Breast epithelium (tissue), 3 donors: ENCODE measurements around the gene ARSA.

Experiments used
- POLR2A ChIP-seq: fragments of 450-650 bp; IDR thresholded peaks from one replicate; pipeline ENCODE4 v1.6.1; 2016; ENCODE audit warnings: antibody characterized with exemption, mild to moderate bottlenecking, moderate library complexity
- POLR2AphosphoS5 ChIP-seq, 3 donors: sonication (generic); formaldehyde crosslinking; IDR thresholded peaks; one replicate each; pipeline ENCODE4 v1.6.1; 2017; ENCODE audit warnings: antibody characterized with exemption in 3 of 3
- TF ChIP-seq, protein P1 (sequence below), 3 donors: fragments of 450-650 bp; IDR thresholded peaks; one replicate each; pipeline ENCODE4 v1.5.1; 2016 to 2017; ENCODE audit warnings: antibody characterized with exemption in 3 of 3, mild to moderate bottlenecking in 3 of 3, moderate library complexity in 3 of 3

DNA sequence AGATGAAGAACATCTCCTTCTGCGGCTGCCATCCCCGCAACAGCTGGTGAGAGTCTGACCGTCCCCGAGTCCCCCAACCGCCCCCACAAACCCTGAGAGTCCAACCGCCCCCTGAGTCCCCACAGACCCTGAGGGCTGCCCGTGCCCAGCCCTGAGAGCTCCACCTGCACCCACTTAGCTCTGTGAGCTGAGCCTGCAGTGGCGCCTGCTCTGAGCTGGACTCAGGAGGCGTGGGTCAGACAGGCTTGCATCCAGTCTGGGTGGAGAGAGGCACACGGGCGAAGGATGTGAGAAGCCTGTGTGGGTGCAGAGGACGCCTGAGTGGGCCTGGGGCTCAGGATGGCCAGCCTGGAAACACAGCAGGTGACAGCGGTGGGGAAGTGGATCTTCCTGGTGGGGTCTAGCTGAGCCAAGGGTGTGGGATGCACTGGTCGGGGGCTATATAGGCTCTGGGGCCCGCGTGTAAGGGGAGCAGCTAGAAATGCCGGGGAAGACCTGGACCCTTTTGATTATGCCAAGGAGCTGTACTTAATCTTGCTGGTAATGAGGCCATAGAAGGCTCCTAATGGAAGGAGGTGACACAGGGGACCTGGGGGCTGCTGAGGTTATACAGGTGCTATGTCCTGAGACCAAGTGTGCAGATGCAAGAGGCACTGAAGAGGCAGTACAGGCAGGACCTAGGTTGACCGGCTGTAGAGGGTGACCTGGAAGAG lies 20.9 kb downstream of the ARSA start:
- TF ChIP-seq POLR2AphosphoS5 (IDR thresholded peaks at IDR 0.05) (no peak), POLR2A (no peak)
- TF ChIP-seq, protein P1, sequence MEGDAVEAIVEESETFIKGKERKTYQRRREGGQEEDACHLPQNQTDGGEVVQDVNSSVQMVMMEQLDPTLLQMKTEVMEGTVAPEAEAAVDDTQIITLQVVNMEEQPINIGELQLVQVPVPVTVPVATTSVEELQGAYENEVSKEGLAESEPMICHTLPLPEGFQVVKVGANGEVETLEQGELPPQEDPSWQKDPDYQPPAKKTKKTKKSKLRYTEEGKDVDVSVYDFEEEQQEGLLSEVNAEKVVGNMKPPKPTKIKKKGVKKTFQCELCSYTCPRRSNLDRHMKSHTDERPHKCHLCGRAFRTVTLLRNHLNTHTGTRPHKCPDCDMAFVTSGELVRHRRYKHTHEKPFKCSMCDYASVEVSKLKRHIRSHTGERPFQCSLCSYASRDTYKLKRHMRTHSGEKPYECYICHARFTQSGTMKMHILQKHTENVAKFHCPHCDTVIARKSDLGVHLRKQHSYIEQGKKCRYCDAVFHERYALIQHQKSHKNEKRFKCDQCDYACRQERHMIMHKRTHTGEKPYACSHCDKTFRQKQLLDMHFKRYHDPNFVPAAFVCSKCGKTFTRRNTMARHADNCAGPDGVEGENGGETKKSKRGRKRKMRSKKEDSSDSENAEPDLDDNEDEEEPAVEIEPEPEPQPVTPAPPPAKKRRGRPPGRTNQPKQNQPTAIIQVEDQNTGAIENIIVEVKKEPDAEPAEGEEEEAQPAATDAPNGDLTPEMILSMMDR (IDR thresholded peaks at IDR 0.05), result no peak
